PC-9 (cell line): Measurements from ENCODE around the gene PTPN2.

Experiments used
- CTCF ChIP-seq: fragments of 200-600 bp; sonication (generic); conservative IDR thresholded peaks from 2 replicates; pipeline ENCODE4 v1.6.1; 2017; ENCODE audit warnings: mixed run types, antibody characterized with exemption, mild to moderate bottlenecking, moderate library complexity
- EZH2 ChIP-seq: fragments of 200-600 bp; sonication (generic); IDR thresholded peaks from 2 replicates; pipeline ENCODE4 v1.8.0; 2017; ENCODE audit warnings: antibody characterized with exemption, low read depth

DNA sequence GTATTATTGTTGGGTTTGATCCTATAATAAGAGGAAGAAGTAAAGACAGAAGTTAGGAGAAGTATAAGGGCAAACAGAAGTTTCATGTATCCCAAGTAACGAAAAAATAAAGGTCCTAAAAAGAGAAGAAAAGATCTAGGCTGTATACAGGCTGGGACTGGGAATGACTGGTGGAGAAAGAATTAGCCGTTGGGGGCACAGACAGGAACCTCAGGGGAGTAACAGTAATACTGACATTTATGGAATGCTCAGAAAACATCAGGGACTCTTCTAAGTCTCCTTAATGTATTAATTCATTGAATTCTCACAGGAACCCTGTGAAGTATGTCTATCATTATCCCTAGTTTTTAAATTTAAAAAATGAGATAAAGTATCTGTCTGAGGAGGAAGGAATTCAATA lies 67.6 kb downstream of the PTPN2 start:
- TF ChIP-seq CTCF (no peak), EZH2 (no peak)
